ENCODE data around the gene NKIRAS2. TPM values are rescaled to one million over a fixed set of nuclear protein-coding genes. Genes with fewer than 3 reads are reported as not detected.

NKIRAS2 gene
- total RNA-seq, 4 donors from 2014 or later: 34.0 to 48.6 (median 35.7) TPM

GRCh38 chr17:41985919-41986318 is 34.0 kb upstream of the NKIRAS2 start:
- WGBS, 2 donors: 94 to 97% methylated on average over 4 of the region's 8 CpGs
- no peak overlapping the region for H3K27ac ChIP-seq
- no peak overlapping the region for H3K4me3 ChIP-seq
- H3K36me3 ChIP-seq: peaks cover 16 to 100% (median 47%) of the 10 kb centered on the region in 3 donors
- H3K9me3 ChIP-seq: no peaks in the 10 kb centered on the region
- no peak for DNase-seq
- TF ChIP-seq CTCF (IDR thresholded peaks at IDR 0.05) (no peak), POLR2A (IDR thresholded peaks at IDR 0.05) (no peak)
- intact Hi-C loops (cut with DNase I): no loop called here
- H3K27me3 ChIP-seq: no peaks in the 10 kb centered on the region
- peaks cover 0 to 32% (median 10%) of the 10 kb centered on the region in 3 donors for H3K4me1 ChIP-seq

GRCh38 chr17:41986634-41987033 is 33.3 kb upstream of the NKIRAS2 start:
- intact Hi-C loops (cut with DNase I): no loop called here
- H3K27me3 ChIP-seq: no peaks in the 10 kb centered on the region
- H3K4me3 ChIP-seq: no peak overlapping the region
- H3K4me1 ChIP-seq: peaks cover 0 to 32% (median 10%) of the 10 kb centered on the region in 3 donors
- no peak for TF ChIP-seq CTCF (IDR thresholded peaks at IDR 0.05)
- TF ChIP-seq POLR2A (IDR thresholded peaks at IDR 0.05): no peak
- H3K27ac ChIP-seq: no peak overlapping the region
- 82 to 86% methylated on average over 1 of the region's 1 CpG for WGBS, 2 donors
- H3K36me3 ChIP-seq: peaks cover 16 to 100% (median 42%) of the 10 kb centered on the region in 3 donors
- DNase-seq: no peak
- H3K9me3 ChIP-seq: no peaks in the 10 kb centered on the region

GRCh38 chr17:41987642-41988041 is 32.2 kb upstream of the NKIRAS2 start:
- Histone ChIP-seq H3K36me3 (peaks cover 14 to 100% (median 41%) of the 10 kb centered on the region in 3 donors), H3K27ac (no peak overlapping the region), H3K27me3 (no peaks in the 10 kb centered on the region), H3K4me3 (no peak overlapping the region), H3K4me1 (peaks cover 0 to 27% (median under 1%) of the 10 kb centered on the region in 3 donors), H3K9me3 (no peaks in the 10 kb centered on the region)
- 75 to 90% methylated on average over 1 to 3 of the region's 3 CpGs for WGBS, 2 donors
- no peak for DNase-seq
- TF ChIP-seq POLR2A (IDR thresholded peaks at IDR 0.05): no peak
- TF ChIP-seq CTCF (IDR thresholded peaks at IDR 0.05): no peak
- intact Hi-C loops (cut with DNase I): no loop called here

GRCh38 chr17:41988418-41988817 is 31.5 kb upstream of the NKIRAS2 start:
- WGBS, 2 donors: 90 to 93% methylated on average over 2 of the region's 2 CpGs

More at GRCh38 chr17:41988418-41988817, 31.5 kb upstream of the NKIRAS2 start:
- Histone ChIP-seq H3K4me3 (no peak overlapping the region), H3K9me3 (no peaks in the 10 kb centered on the region), H3K27me3 (no peaks in the 10 kb centered on the region), H3K36me3 (peaks cover 14 to 100% (median 42%) of the 10 kb centered on the region in 3 donors), H3K27ac (no peak overlapping the region), H3K4me1 (peaks cover 0 to 20% (median 0%) of the 10 kb centered on the region in 3 donors)
- no peak for DNase-seq
- TF ChIP-seq CTCF (IDR thresholded peaks at IDR 0.05): no peak
- intact Hi-C loops (cut with DNase I): no loop called here

All from esophagus squamous epithelium (tissue), 5 donors.